HepG2 (cell line): ENCODE data around the gene MT1A. TPM values are rescaled to one million over a fixed set of nuclear protein-coding genes. Genes with fewer than 3 reads are reported as not detected.

Experiments used
- CEBPB ChIP-seq: IDR thresholded peaks from 2 replicates; pipeline ENCODE4 v1.6.1; 2011; ENCODE audit warnings: low read depth, low read length, improper control_type of control experiment, borderline replicate concordance
- CHD2 ChIP-seq: IDR thresholded peaks from 2 replicates; pipeline ENCODE4 v1.6.1; 2011; ENCODE audit warnings: low read depth, low read length, improper control_type of control experiment
- DNMT3B ChIP-seq: conservative IDR thresholded peaks from 2 replicates; pipeline ENCODE4 v1.6.1; 2016; ENCODE audit warnings: missing biosample characterization, control low read depth
- EHMT2 ChIP-seq: fragments of 200-600 bp; sonication (generic); IDR thresholded peaks from 2 replicates; pipeline ENCODE4 v1.7.0; 2017; ENCODE audit warnings: antibody characterized with exemption, low read depth, low read length, borderline replicate concordance
- EP300 ChIP-seq, 3 experiments: sonication (generic) in 1 of 3; formaldehyde crosslinking in 1 of 3; IDR thresholded peaks; 2 replicates each; pipeline versions ENCODE4 v1.5.1 to v1.6.1; 2011 to 2020; ENCODE audit warnings: low read depth in 2 of 3, low read length in 2 of 3, borderline replicate concordance in 1 of 3, improper control_type of control experiment in 1 of 3, mild to moderate bottlenecking in 1 of 3, missing genetic modification reagents in 1 of 3, moderate library complexity in 1 of 3
- FLYWCH1 ChIP-seq: sonication (generic); formaldehyde crosslinking; IDR thresholded peaks from 2 replicates; pipeline ENCODE4 v1.8.1; 2023; ENCODE audit warnings: mild to moderate bottlenecking, missing genetic modification reagents
- HNRNPK ChIP-seq: fragments of 200-400 bp; formaldehyde crosslinking; IDR thresholded peaks from 2 replicates; pipeline ENCODE4 v1.6.1; 2018; ENCODE audit warnings: low read length, low read depth, moderate library complexity, mild to moderate bottlenecking; ENCODE audit not compliant: poor library complexity, severe bottlenecking
- MTERF4 ChIP-seq: sonication (generic); formaldehyde crosslinking; IDR thresholded peaks from 2 replicates; pipeline ENCODE4 v1.8.0; 2023; ENCODE audit warnings: mild to moderate bottlenecking, missing genetic modification reagents
- NFIB ChIP-seq: sonication (generic); formaldehyde crosslinking; IDR thresholded peaks from 2 replicates; pipeline ENCODE4 v1.9.0; 2021; ENCODE audit warnings: missing genetic modification reagents, mild to moderate bottlenecking, borderline replicate concordance
- NR2F1 ChIP-seq, 2 experiments: fragments of 450-650 bp in 1 of 2; formaldehyde crosslinking in 1 of 2; IDR thresholded peaks; 2 replicates each; pipeline versions ENCODE4 v1.5.0 to v1.6.1; 2016 to 2020; ENCODE audit warnings: mild to moderate bottlenecking in 1 of 2, missing compliant biosample characterization in 1 of 2, missing genetic modification reagents in 1 of 2, moderate library complexity in 1 of 2
- TBX3 ChIP-seq: fragments of 450-650 bp; IDR thresholded peaks from 2 replicates; pipeline ENCODE4 v1.6.1; 2017; ENCODE audit warnings: antibody characterized with exemption, mild to moderate bottlenecking, inconsistent platforms, borderline replicate concordance
- TRIM22 ChIP-seq: fragments of 450-650 bp; IDR thresholded peaks from 2 replicates; pipeline ENCODE4 v1.6.1; 2017
- ZBTB21 ChIP-seq: sonication (generic); formaldehyde crosslinking; IDR thresholded peaks from 2 replicates; pipeline ENCODE4 v1.4.0; 2020; ENCODE audit warnings: missing genetic modification reagents
- ZFP36 ChIP-seq: fragments of 150-350 bp; IDR thresholded peaks from 2 replicates; pipeline ENCODE4 v1.6.1; 2018; ENCODE audit warnings: borderline replicate concordance, low read length, low read depth; ENCODE audit not compliant: partially characterized antibody
- ZFP36L2 ChIP-seq: sonication (generic); formaldehyde crosslinking; IDR thresholded peaks from 2 replicates; pipeline ENCODE4 v1.4.0; 2020; ENCODE audit warnings: missing genetic modification reagents
- ZNF143 ChIP-seq: sonication (generic); formaldehyde crosslinking; IDR thresholded peaks from 2 replicates; pipeline ENCODE4 v1.4.0; 2020; ENCODE audit warnings: missing genetic modification reagents
- ZNF232 ChIP-seq: sonication (generic); formaldehyde crosslinking; IDR thresholded peaks from 2 replicates; pipeline ENCODE4 v1.4.0; 2020; ENCODE audit warnings: missing genetic modification reagents, borderline replicate concordance
- ZNF317 ChIP-seq: sonication (generic); formaldehyde crosslinking; IDR thresholded peaks from 2 replicates; pipeline ENCODE4 v1.5.0; 2020; ENCODE audit warnings: mild to moderate bottlenecking, missing genetic modification reagents
- ZNF34 ChIP-seq: sonication (generic); formaldehyde crosslinking; IDR thresholded peaks from 2 replicates; pipeline ENCODE4 v1.4.0; 2020; ENCODE audit warnings: mild to moderate bottlenecking, missing genetic modification reagents, borderline replicate concordance
- ZNF431 ChIP-seq: sonication (generic); formaldehyde crosslinking; IDR thresholded peaks from 2 replicates; pipeline ENCODE4 v1.9.0; 2022; ENCODE audit warnings: missing genetic modification reagents, low read depth, mild to moderate bottlenecking, borderline replicate concordance
- ZNF552 ChIP-seq: sonication (generic); formaldehyde crosslinking; IDR thresholded peaks from 2 replicates; pipeline ENCODE4 v1.9.0; 2022; ENCODE audit warnings: missing genetic modification reagents, mild to moderate bottlenecking, borderline replicate concordance
- ZNF777 ChIP-seq: sonication (generic); formaldehyde crosslinking; IDR thresholded peaks from 2 replicates; pipeline ENCODE4 v1.4.0; 2020; ENCODE audit warnings: missing genetic modification reagents
- polyA plus RNA-seq, 8 experiments: library from polyadenylated mRNA; depleted of rRNA in 3 of 8; stranded (reverse) in 7 of 8; unstranded in 1 of 8; fragments of >200 nt; fragmentation: Illumina TruSeq in 4 of 8; extraction: Trizol in 4 of 8; gene quantifications; 2 replicates each; pipeline versions ENCODE4 v1.2.1 to v1.2.3, GENCODE V29; 2011 to 2016; ENCODE audit warnings: low read depth in 4 of 8, missing spikeins in 1 of 8, mixed read lengths in 1 of 8; ENCODE audit not compliant: insufficient read depth in 1 of 8
- total RNA-seq, 5 experiments: library from RNA; depleted of rRNA; stranded (reverse); fragments of >200 nt; fragmentation: Illumina TruSeq; extraction: Trizol; gene quantifications; 2 replicates each; pipeline ENCODE4 v1.2.3, GENCODE V29; 2016; ENCODE audit warnings: low read depth in 1 of 5
- TF ChIP-seq, protein P1 (sequence below): sonication (generic); formaldehyde crosslinking; IDR thresholded peaks from 2 replicates; pipeline ENCODE4 v1.4.0; 2020; ENCODE audit warnings: missing genetic modification reagents
- TF ChIP-seq, protein P2 (sequence below): sonication (generic); formaldehyde crosslinking; IDR thresholded peaks from 2 replicates; pipeline ENCODE4 v1.9.0; 2022; ENCODE audit warnings: missing genetic modification reagents, mild to moderate bottlenecking, borderline replicate concordance

The MT1A gene
- total and polyA plus RNA-seq, 2 of the 13 experiments (the other 11 are each of a cell fraction or from before 2014, with no cell fraction given): 8.3 to 10.4 TPM

- TF ChIP-seq NR2F1 (CRISPR knock-in tag; IDR thresholded peaks at IDR 0.05): no peak
- TF ChIP-seq NFIB (CRISPR knock-in tag): no peak
- TF ChIP-seq, protein P1, sequence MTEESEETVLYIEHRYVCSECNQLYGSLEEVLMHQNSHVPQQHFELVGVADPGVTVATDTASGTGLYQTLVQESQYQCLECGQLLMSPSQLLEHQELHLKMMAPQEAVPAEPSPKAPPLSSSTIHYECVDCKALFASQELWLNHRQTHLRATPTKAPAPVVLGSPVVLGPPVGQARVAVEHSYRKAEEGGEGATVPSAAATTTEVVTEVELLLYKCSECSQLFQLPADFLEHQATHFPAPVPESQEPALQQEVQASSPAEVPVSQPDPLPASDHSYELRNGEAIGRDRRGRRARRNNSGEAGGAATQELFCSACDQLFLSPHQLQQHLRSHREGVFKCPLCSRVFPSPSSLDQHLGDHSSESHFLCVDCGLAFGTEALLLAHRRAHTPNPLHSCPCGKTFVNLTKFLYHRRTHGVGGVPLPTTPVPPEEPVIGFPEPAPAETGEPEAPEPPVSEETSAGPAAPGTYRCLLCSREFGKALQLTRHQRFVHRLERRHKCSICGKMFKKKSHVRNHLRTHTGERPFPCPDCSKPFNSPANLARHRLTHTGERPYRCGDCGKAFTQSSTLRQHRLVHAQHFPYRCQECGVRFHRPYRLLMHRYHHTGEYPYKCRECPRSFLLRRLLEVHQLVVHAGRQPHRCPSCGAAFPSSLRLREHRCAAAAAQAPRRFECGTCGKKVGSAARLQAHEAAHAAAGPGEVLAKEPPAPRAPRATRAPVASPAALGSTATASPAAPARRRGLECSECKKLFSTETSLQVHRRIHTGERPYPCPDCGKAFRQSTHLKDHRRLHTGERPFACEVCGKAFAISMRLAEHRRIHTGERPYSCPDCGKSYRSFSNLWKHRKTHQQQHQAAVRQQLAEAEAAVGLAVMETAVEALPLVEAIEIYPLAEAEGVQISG (CRISPR knock-in tag): no peak
- no peak for TF ChIP-seq EP300 (IDR thresholded peaks at IDR 0.05; ENCODE audit: low read depth in 2 of 2, low read length in 2 of 2)
- no peak for TF ChIP-seq EP300 (CRISPR knock-in tag; IDR thresholded peaks at IDR 0.05; ENCODE audit: borderline replicate concordance)
- no peak for TF ChIP-seq ZNF317 (CRISPR knock-in tag)
- TF ChIP-seq HNRNPK: no peak
- no peak for TF ChIP-seq ZNF143 (CRISPR knock-in tag)
- TF ChIP-seq, protein P2, sequence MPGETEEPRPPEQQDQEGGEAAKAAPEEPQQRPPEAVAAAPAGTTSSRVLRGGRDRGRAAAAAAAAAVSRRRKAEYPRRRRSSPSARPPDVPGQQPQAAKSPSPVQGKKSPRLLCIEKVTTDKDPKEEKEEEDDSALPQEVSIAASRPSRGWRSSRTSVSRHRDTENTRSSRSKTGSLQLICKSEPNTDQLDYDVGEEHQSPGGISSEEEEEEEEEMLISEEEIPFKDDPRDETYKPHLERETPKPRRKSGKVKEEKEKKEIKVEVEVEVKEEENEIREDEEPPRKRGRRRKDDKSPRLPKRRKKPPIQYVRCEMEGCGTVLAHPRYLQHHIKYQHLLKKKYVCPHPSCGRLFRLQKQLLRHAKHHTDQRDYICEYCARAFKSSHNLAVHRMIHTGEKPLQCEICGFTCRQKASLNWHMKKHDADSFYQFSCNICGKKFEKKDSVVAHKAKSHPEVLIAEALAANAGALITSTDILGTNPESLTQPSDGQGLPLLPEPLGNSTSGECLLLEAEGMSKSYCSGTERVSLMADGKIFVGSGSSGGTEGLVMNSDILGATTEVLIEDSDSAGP: no peak
- 0 out of 2 replicates have a peak, but pooled peaks have one; percentile 20 for TF ChIP-seq ZNF232 (CRISPR knock-in tag)
- TF ChIP-seq CHD2: no peak
- TF ChIP-seq EHMT2: no peak
- TF ChIP-seq ZNF34 (CRISPR knock-in tag): no peak
- TF ChIP-seq ZNF552 (CRISPR knock-in tag): no peak
- no peak for TF ChIP-seq TBX3
- TF ChIP-seq FLYWCH1 (CRISPR knock-in tag): no peak
- TF ChIP-seq ZFP36: no peak
- no peak for TF ChIP-seq ZNF777 (CRISPR knock-in tag)
- TF ChIP-seq TRIM22: no peak
- no peak for TF ChIP-seq ZBTB21 (CRISPR knock-in tag)
- peak; percentile 61; the same call in 1 of the 2 replicates for TF ChIP-seq MTERF4
- TF ChIP-seq CEBPB: no peak
- 0 out of 2 replicates have a peak, but pooled peaks have one; percentile 65 for TF ChIP-seq ZNF431 (CRISPR knock-in tag)
- 0 out of 2 replicates have a peak, but pooled peaks have one; percentile 58 for TF ChIP-seq ZFP36L2 (CRISPR knock-in tag)
- TF ChIP-seq DNMT3B (CRISPR knock-in tag): 0 out of 2 replicates have a peak, but pooled peaks have one; percentile 17
Measured at GRCh38 chr16:56606071-56606475, 32.4 kb upstream of the MT1A start (continued).
